SIG-M5 (cell line): ENCODE results near the gene BEX3.

Experiments used
- DNase-seq: peaks from one replicate; lab custom pipeline; 2025; lab: John Stamatoyannopoulos, UW

Gene BEX3

GRCh38 chrX:103423955-103424638, 47.8 kb downstream of the BEX3 start:
- no peak for DNase-seq
